Neural progenitor cell (in vitro differentiated cells): ENCODE results near the gene DPH1.

Experiments used
- CTCF ChIP-seq: fragments of 200-600 bp; sonication (generic); IDR thresholded peaks from 2 replicates; pipeline ENCODE4 v1.5.1; 2017; ENCODE audit warnings: antibody characterized with exemption, mild to moderate bottlenecking
- EZH2 ChIP-seq: fragments of 200-600 bp; sonication (generic); IDR thresholded peaks from 2 replicates; pipeline ENCODE4 v1.6.1; 2017; ENCODE audit warnings: antibody characterized with exemption, mild to moderate bottlenecking, moderate library complexity

- no peak for TF ChIP-seq CTCF
- no peak for TF ChIP-seq EZH2
Observed at GRCh38 chr17:2008332-2009126, 21.4 kb upstream of the DPH1 start.
